H9 (cell line): ENCODE data around the gene WHRN. TPM values are rescaled to one million over a fixed set of nuclear protein-coding genes. Genes with fewer than 3 reads are reported as not detected.

Experiments
- DNase-seq: peaks from one replicate; pipeline ENCODE4 v3.0.0-alpha.2; 2017
- H2AFZ ChIP-seq: one replicate; pipeline ENCODE4 v1.6.1; 2013; ENCODE audit warnings: mild to moderate bottlenecking, low read length, control low read depth, moderate library complexity
- H2AK5ac ChIP-seq: 2 replicates; pipeline ENCODE4 v1.6.1; 2013; ENCODE audit warnings: low read length, control low read depth, mixed read lengths; ENCODE audit not compliant: insufficient read length
- H2BK120ac ChIP-seq: one replicate; pipeline ENCODE4 v1.6.1; 2013; ENCODE audit warnings: low read depth, mild to moderate bottlenecking, low read length, control low read depth, inconsistent platforms; ENCODE audit not compliant: poor library complexity, severe bottlenecking
- H2BK12ac ChIP-seq: 2 replicates; pipeline ENCODE4 v1.6.1; 2013; ENCODE audit warnings: low read length, control low read depth, mixed read lengths, low read depth; ENCODE audit not compliant: insufficient read length
- H2BK15ac ChIP-seq: 2 replicates; pipeline ENCODE4 v1.6.1; 2013; ENCODE audit warnings: low read depth, low read length, control low read depth
- H2BK20ac ChIP-seq: one replicate; pipeline ENCODE4 v1.6.1; 2013; ENCODE audit warnings: low read depth, mild to moderate bottlenecking, low read length, control low read depth, inconsistent platforms; ENCODE audit not compliant: poor library complexity, severe bottlenecking
- H2BK5ac ChIP-seq: 2 replicates; pipeline ENCODE4 v1.6.1; 2013; ENCODE audit warnings: low read length, control low read depth, mixed read lengths; ENCODE audit not compliant: insufficient read length
- H3K14ac ChIP-seq: 2 replicates; pipeline ENCODE4 v1.6.1; 2013; ENCODE audit warnings: low read length, control low read depth; ENCODE audit not compliant: insufficient read depth
- H3K18ac ChIP-seq: 2 replicates; pipeline ENCODE4 v1.6.1; 2013; ENCODE audit warnings: low read depth, mild to moderate bottlenecking, mixed read lengths, low read length, control low read depth; ENCODE audit not compliant: insufficient read length
- H3K23ac ChIP-seq: 2 replicates; pipeline ENCODE4 v1.6.1; 2013; ENCODE audit warnings: low read length, control low read depth, mixed read lengths, low read depth; ENCODE audit not compliant: insufficient read length
- H3K23me2 ChIP-seq: 2 replicates; pipeline ENCODE4 v1.6.1; 2013; ENCODE audit warnings: low read depth, mild to moderate bottlenecking, mixed read lengths, low read length, control low read depth; ENCODE audit not compliant: insufficient read length, poor library complexity, severe bottlenecking
- H3K27ac ChIP-seq: 2 replicates; pipeline ENCODE4 v1.5.1; 2013; ENCODE audit warnings: low read length, control low read depth, mixed read lengths, low read depth; ENCODE audit not compliant: insufficient read length
- H3K27me3 ChIP-seq: 2 replicates; pipeline ENCODE4 v1.6.1; 2013; ENCODE audit warnings: low read length, control low read depth, inconsistent platforms; ENCODE audit not compliant: insufficient read depth
- H3K4ac ChIP-seq: 2 replicates; pipeline ENCODE4 v1.6.1; 2013; ENCODE audit warnings: low read depth, mild to moderate bottlenecking, control low read depth, inconsistent platforms, low read length, moderate library complexity
- H3K4me1 ChIP-seq: 2 replicates; pipeline ENCODE4 v1.6.1; 2013; ENCODE audit warnings: low read length, control low read depth, inconsistent platforms; ENCODE audit not compliant: insufficient read depth
- H3K4me2 ChIP-seq: 2 replicates; pipeline ENCODE4 v1.6.1; 2013; ENCODE audit warnings: low read length, control low read depth, mixed read lengths; ENCODE audit not compliant: insufficient read length, insufficient read depth
- H3K56ac ChIP-seq: 2 replicates; pipeline ENCODE4 v1.6.1; 2013; ENCODE audit warnings: low read depth, mild to moderate bottlenecking, mixed read lengths, low read length, control low read depth; ENCODE audit not compliant: insufficient read length
- H3K79me1 ChIP-seq: 2 replicates; pipeline ENCODE4 v1.6.1; 2013; ENCODE audit warnings: low read depth, mild to moderate bottlenecking, moderate library complexity, low read length, control low read depth, inconsistent platforms; ENCODE audit not compliant: insufficient read depth, poor library complexity, severe bottlenecking
- H3K79me2 ChIP-seq: 2 replicates; pipeline ENCODE4 v1.6.1; 2013; ENCODE audit warnings: low read length, control low read depth, inconsistent platforms; ENCODE audit not compliant: insufficient read depth
- H3K9ac ChIP-seq: 2 replicates; pipeline ENCODE4 v1.6.1; 2013; ENCODE audit warnings: low read length, control low read depth, mixed read lengths; ENCODE audit not compliant: insufficient read length; ENCODE audit errors: extremely low read depth
- H3K9me3 ChIP-seq: one replicate; pipeline ENCODE4 v1.6.1; 2013; ENCODE audit warnings: low read depth, low read length, inconsistent platforms; ENCODE audit not compliant: control insufficient read depth
- H3T11ph ChIP-seq: one replicate; pipeline ENCODE4 v1.6.1; 2013; ENCODE audit warnings: mild to moderate bottlenecking, low read length, control low read depth, inconsistent platforms
- H4K20me1 ChIP-seq: one replicate; pipeline ENCODE4 v1.6.1; 2013; ENCODE audit not compliant: control insufficient read depth, insufficient read length, insufficient read depth
- H4K5ac ChIP-seq: 2 replicates; pipeline ENCODE4 v1.6.1; 2013; ENCODE audit warnings: low read depth, mild to moderate bottlenecking, mixed read lengths, low read length, control low read depth; ENCODE audit not compliant: insufficient read length
- H4K8ac ChIP-seq: replicated peaks from 2 replicates; pipeline ENCODE4 v1.6.1; 2013; ENCODE audit warnings: low read length, control low read depth, mixed read lengths, low read depth; ENCODE audit not compliant: insufficient read length
- H4K91ac ChIP-seq: 2 replicates; pipeline ENCODE4 v1.6.1; 2013; ENCODE audit warnings: low read depth, mild to moderate bottlenecking, moderate library complexity, mixed read lengths, low read length, control low read depth; ENCODE audit not compliant: insufficient read length
- H3K27ac Mint-ChIP-seq, 3 experiments: 2 replicates in 2 of 3; 3 replicates in 1 of 3; pipeline ENCODE4 v1.8.0; 2020 to 2021; ENCODE audit warnings: mixed read lengths in 3 of 3, mild to moderate bottlenecking in 1 of 3, moderate library complexity in 1 of 3
- H3K27me3 Mint-ChIP-seq: 2 replicates; pipeline ENCODE4 v1.8.0; 2021; ENCODE audit warnings: low read depth, mild to moderate bottlenecking, moderate library complexity, mixed read lengths
- H3K36me3 Mint-ChIP-seq, 3 experiments: 2 replicates in 2 of 3; 3 replicates in 1 of 3; pipeline ENCODE4 v1.8.0; 2020 to 2021; ENCODE audit warnings: low read depth in 3 of 3, mixed read lengths in 3 of 3; ENCODE audit not compliant: insufficient read depth in 1 of 3
- H3K4me1 Mint-ChIP-seq, 2 experiments: 2 replicates each; pipeline ENCODE4 v1.8.0; 2020; ENCODE audit warnings: mixed read lengths in 2 of 2
- H3K4me3 Mint-ChIP-seq, 2 experiments: 2 replicates in 1 of 2; 3 replicates in 1 of 2; pipeline ENCODE4 v1.8.0; 2020 to 2021; ENCODE audit warnings: mild to moderate bottlenecking in 2 of 2, mixed read lengths in 2 of 2, moderate library complexity in 1 of 2
- H3K9me3 Mint-ChIP-seq, 2 experiments: 2 replicates in 1 of 2; 3 replicates in 1 of 2; pipeline ENCODE4 v1.8.0; 2020; ENCODE audit warnings: mild to moderate bottlenecking in 2 of 2, mixed read lengths in 2 of 2, moderate library complexity in 1 of 2
- WGBS: extraction: QIAGEN DNeasy Blood & Tissue Kit; methylation state at CpG from one replicate; pipeline ENCODE4 v1.1.7; 2013; ENCODE audit warnings: missing lambda C conversion rate, low lambda C conversion rate, mixed read lengths; ENCODE audit not compliant: insufficient read length; ENCODE audit errors: extremely low coverage; 5-methylcytosine and 5-hydroxymethylcytosine counted together
- total RNA-seq: library from RNA; stranded (reverse); gene quantifications from 2 replicates; pipeline ENCODE4 v1.2.1, GENCODE V29; 2021
- TF ChIP-seq, protein P1 (sequence below): fragments of 200-600 bp; sonication (generic); conservative IDR thresholded peaks from 3 replicates; pipeline ENCODE4 v1.8.0; 2021; ENCODE audit warnings: antibody characterized with exemption, mild to moderate bottlenecking

Gene WHRN
- total RNA-seq, 1 experiment from 2014 or later, result 2.2 TPM

DNA sequence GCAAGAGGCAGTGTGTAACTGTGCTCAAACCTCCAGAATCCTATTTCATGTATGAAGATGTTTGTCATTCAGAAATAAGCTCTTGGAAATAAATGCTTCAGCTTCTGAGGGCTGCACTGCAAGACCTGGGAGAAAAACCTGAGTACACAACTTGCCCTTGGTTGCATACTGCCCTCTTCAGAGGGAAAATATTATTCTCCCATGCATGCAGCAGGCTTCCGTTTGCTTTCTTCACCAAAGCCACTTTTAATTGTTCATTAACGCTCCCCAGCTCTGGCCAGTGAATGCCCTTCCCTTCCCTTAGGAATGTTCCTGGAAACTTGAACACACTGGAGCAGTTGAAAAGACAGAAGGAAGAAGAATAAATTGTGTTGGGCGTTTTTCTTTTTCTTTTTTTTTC, 2.5 kb upstream of the WHRN start:
- H3K27me3 Mint-ChIP-seq, result peaks cover 89% of the 10 kb centered on the region
- Histone ChIP-seq H3T11ph (no peak overlapping the region), H3K9ac (no peak overlapping the region), H3K4ac (no peak overlapping the region), H3K56ac (no peak overlapping the region), H3K23ac (no peak overlapping the region), H4K20me1 (no peaks in the 10 kb centered on the region), H2AK5ac (no peak overlapping the region), H2AFZ (no peak overlapping the region), H2BK120ac (no peak overlapping the region), H3K23me2 (peaks cover 18% of the 10 kb centered on the region), H4K8ac (no peak overlapping the region), H3K4me1 (no peaks in the 10 kb centered on the region; the same call in 1 of the 2 replicates), H2BK20ac (no peak overlapping the region), H3K9me3 (no peaks in the 10 kb centered on the region), H3K79me1 (no peaks in the 10 kb centered on the region), H2BK12ac (no peak overlapping the region), H3K27ac (no peak overlapping the region), H3K27me3 (no peaks in the 10 kb centered on the region; the same call in 1 of the 2 replicates), H3K4me2 (no peak overlapping the region), H3K14ac (no peak overlapping the region), H2BK5ac (no peak overlapping the region), H3K18ac (no peak overlapping the region), H4K91ac (no peak overlapping the region), H4K5ac (no peak overlapping the region), H2BK15ac (no peak overlapping the region), H3K79me2 (no peaks in the 10 kb centered on the region)
- peaks cover 0 to 2% (median 0%) of the 10 kb centered on the region in 3 experiments; a peak in 2 of 7 replicates for H3K36me3 Mint-ChIP-seq
- TF ChIP-seq, protein P1, sequence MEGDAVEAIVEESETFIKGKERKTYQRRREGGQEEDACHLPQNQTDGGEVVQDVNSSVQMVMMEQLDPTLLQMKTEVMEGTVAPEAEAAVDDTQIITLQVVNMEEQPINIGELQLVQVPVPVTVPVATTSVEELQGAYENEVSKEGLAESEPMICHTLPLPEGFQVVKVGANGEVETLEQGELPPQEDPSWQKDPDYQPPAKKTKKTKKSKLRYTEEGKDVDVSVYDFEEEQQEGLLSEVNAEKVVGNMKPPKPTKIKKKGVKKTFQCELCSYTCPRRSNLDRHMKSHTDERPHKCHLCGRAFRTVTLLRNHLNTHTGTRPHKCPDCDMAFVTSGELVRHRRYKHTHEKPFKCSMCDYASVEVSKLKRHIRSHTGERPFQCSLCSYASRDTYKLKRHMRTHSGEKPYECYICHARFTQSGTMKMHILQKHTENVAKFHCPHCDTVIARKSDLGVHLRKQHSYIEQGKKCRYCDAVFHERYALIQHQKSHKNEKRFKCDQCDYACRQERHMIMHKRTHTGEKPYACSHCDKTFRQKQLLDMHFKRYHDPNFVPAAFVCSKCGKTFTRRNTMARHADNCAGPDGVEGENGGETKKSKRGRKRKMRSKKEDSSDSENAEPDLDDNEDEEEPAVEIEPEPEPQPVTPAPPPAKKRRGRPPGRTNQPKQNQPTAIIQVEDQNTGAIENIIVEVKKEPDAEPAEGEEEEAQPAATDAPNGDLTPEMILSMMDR, result peak; percentile 43; the same call in 2 of the 3 replicates
- peaks cover 21 to 27% of the 10 kb centered on the region in 2 experiments for H3K4me1 Mint-ChIP-seq
- H3K4me3 Mint-ChIP-seq, result no peak overlapping the region
- no CpG with 5 or more reads among the region's 3 CpGs for WGBS
- peak overlapping the region in 1 of 3 experiments; percentile 77; a peak in 2 of 7 replicates for H3K27ac Mint-ChIP-seq
- no peak for DNase-seq
- peaks cover 0 to 3% of the 10 kb centered on the region in 2 experiments; a peak in 2 of 5 replicates for H3K9me3 Mint-ChIP-seq
